ENCODE measurements around the gene DCHS1.

Gene DCHS1

DNA sequence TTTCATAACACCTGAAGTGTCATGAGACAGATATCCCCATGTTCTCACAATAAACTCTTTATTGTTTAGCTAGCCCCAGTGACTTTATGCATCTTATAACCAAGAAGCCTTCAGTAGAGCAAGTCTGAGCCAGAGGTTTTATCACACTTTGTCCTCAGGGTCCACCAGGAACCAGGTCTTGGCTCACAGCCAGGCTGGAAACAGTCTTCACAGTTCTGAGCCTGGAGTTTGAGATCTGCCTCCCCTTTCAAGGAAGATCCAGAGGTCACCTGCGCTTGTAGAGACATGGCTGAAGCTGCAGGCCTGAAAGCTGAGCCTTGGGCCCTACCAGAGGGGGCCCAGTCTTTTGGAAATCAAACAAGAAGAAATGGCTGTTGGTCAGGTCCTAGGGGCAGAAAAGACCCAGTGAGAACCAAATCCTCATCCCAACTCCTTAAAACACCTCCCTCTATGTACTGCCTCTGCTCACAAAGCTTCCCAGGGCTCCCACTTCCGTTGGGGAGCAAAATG, 55.7 kb downstream of the DCHS1 start:
- H3K4me3 ChIP-seq (ENCODE audit: low read depth, low read length), result no peak overlapping the region

DNA sequence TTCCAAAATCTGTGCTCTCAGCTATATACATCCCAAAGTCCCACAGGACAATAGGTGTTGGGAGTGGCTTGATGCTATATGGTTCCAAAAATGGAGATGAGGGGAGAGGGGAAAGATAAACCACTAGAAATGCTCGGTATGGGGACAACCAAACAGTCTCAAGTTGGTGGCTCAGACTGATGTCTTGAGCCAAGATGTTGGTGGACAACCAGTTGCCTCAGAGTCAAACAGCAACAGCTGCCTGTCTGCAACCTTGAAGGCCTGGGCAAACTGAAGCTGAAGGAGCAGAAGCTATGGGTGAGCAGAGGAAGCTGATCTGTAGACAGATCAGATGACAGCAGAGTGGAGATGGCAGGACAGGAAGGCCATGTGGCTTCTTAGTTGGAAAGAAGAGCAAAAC, 56.2 kb downstream of the DCHS1 start:
- H3K4me3 ChIP-seq (ENCODE audit: low read depth, low read length), result no peak overlapping the region

DNA sequence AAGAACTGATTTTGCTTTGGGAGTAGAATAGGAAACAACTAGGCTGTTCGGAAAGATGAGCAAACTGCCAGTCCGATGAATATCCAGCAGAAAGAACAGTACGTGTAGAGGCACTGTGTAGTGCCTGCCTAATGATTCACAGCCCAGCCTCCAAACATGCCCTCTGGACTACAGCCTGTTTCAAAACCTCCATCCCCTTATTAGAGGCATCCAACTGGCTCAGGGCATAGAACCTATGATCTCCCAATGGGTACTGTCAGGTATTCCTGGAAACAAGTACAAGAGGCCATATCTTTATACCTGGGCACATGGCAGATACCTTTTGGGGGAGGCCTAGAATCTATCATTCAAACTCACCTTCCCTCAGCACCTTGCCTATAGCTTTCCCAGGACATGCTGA, 57.1 kb downstream of the DCHS1 start:
- H3K4me3 ChIP-seq (ENCODE audit: low read depth, low read length), result no peak overlapping the region

DNA sequence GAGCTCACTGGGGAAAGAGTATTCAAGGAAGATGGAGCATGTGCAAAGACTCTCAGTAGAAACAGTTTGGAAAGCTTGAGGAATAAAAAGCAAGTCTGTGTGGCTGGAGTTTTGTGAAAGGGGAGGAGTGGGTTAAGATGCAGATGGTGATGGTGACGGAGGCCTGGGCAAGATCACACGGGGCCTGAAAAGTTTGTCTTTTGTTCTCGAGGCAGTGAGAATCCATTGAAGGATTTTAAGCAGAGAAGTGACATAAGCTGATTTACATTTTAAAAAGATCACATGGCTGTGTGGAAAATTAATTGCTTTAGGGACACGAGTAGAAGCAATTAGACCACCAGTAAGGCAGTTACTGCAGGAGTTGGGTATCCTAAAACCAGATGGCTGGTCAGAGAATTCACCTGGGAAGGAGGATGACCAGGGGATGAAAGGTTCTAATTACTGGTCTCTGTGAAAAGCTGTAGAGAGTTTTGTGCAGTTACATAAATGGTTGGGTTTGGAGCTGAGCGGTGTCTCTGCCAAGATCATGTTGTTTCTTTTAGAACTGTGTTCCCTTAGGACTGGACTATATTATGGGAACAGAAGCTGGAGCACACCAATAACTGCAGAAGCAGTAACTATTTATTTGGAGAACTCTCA, 59.3 kb downstream of the DCHS1 start:
- no peak overlapping the region for H3K4me3 ChIP-seq (ENCODE audit: low read depth, low read length)

DNA sequence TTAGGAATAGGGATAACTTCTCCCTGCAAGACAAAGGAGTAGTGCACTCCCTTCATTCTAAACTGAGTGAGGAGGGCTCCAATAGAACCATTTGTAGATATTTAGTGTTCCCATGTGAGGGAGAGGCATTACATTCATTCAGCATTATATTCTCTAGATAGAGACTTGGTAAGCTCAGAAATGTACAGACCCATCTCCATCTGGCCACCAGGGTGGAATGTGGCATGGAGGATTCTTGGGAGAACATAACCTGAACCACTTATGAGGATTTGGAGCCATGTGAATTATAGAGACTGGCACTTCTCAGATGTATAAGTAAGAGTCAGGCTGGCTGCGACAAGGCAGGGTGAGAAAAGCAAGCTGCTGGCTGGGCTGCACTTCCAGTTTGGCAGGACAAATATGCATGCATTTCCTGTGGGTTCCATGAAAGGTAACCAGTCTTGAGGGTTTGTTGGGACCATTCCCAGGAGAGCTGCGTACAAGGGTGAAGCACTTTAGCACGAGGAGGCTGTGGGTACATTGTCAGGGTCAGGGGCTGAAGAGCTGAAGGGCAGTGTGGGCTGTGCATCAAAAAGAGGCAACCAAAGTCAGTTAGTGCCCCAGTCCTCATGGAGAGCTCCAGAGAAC, 61.4 kb downstream of the DCHS1 start:
- H3K4me3 ChIP-seq (ENCODE audit: low read depth, low read length), result no peak overlapping the region

DNA sequence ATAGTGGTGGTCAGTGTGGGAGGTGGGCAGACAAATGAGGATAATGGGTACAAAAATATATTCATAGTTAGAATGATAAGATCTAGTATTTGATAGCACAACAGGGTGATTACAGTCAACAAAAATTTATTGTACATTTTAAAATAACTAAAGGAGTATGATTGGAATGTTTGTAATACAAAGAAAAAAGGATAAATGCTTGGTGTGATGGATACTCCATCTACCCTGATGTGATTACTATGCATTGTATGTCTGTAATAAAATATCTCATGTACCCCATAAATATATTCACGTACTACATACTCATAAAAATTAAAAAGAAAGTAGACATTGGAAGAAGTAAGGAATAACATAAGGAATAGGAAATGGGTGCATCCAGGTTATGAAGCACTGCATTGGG, 67.6 kb downstream of the DCHS1 start:
- no peak overlapping the region for H3K4me3 ChIP-seq (ENCODE audit: low read depth, low read length)

DNA sequence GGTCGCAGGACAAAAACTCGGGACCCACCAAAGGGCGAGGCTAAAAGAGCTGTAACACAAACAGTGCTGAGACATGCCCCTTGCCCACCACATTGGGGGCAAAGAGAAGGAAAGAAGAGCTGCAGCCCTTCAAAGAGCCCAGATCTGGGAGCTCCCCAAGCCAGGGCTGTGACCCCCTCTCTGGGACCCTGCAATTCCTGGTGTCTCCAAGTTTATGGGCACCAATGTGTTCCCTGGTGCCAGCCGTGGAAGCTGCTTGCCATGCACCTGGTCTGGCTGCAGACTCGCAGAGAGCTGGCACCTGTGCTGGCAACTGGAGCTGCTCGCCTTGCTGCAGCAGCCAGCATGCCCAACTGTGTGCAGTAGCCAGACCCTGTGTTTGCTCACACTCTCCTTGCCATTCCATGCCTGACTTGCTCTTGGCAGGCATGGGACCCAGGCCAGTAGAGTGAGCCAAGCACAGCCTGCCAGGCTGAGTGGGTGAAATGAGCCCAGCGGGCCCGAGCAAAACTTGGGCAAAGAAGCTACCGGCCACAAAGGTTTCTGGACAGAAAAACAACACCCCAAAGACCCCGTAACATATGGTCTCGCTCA, 68.2 kb downstream of the DCHS1 start:
- H3K4me3 ChIP-seq (ENCODE audit: low read depth, low read length), result no peak overlapping the region

DNA sequence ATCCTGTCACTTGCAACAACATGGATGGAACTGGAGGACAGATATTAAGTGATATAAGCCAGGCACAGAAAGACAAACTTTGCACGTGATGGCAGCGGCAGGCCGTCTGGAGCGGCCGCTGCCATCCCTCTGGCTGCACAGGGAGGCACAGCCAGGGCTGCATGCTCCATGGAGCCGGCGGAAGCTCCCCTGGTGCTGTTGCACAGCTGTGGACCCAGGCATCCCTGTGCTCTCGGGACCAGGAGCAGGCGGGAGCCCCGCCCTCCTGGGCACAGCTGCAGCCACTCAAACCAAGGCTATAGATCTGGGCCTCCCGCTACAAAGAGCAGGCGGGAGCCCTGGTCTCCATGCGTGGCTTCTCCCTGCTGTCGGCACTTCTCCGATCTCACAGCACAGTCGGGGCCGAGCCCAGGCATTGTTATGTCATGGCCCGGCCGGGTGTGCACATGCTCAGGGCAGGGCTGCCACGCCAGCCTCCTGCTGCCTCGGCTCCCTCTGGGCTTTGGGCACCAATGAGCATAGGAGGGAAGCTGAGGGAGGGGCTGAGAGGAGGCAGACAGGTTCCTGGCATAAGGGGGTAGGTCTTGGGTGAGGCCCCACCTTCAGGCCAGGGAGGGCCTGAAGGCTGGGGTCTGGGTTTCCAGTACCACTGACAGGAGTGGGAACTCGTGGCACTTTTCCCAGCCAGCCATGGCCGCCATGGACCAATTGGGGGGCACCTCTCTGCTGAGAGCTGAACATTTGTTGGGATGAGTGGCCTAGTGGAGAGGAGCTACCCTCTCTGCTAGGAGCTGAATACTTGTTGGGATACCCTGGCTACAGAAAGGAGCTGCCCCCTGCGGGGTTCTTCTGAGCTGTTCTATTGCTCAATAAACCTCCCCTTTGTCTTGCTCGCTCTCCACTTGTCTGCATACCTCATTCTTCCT, 68.9 kb downstream of the DCHS1 start:
- no peak overlapping the region for H3K4me3 ChIP-seq (ENCODE audit: low read depth, low read length)

DNA sequence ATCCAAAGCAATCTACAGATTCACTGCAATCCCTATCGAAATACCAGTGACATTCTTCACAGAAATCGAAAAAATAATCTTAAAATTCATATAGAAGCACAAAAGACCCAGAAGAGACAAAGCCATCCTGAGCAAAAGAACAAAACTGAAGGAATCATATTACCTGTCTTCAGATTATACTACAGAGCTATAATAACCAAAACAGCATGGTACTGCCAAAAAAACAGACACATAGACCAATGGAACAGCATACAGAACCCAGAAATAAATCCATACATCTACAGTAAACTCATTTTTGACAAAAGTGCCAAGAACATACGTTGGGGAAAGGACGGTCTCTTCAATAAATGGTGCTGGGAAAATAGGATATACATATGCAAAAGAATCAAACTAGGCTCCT, 71.1 kb downstream of the DCHS1 start:
- H3K4me3 ChIP-seq (ENCODE audit: low read depth, low read length), result no peak overlapping the region

DNA sequence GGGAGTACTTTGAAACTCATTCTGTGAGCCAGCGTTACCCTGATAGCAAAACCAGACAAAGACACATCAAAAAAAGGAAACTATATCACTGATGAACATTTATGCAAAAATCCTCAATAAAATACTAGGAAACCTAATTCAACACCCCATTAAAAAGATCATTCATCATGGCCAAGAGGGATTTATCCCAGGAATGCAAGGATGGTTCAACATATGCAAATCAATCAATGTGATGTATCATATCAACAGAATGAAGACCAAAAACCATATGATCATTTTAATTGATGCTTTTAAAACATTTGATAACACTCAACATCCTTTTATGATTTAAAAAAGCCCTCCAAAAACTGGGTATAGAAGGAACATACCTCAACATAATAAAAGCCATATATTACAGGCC, 72.0 kb downstream of the DCHS1 start:
- no peak overlapping the region for H3K4me3 ChIP-seq (ENCODE audit: low read depth, low read length)

DNA sequence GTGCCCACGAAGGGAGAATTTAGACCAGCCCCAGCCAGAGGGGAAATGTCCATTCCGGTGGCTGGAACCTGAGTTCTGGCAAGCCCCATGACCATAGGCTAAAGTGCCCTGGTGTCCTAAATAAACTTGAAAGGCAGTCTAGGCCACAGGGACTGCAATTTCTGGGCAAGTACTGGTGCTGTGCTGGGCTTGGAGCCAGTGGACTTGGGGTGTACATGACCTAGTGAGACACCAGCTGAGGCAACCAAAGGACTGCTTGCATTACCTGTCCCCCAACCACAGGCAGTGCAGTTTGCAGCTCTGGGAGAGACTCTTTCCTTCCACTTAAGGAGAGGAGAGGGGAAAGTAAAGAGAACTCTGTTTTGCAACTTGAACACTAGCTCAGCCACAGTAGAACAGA, 75.9 kb downstream of the DCHS1 start:
- H3K4me3 ChIP-seq (ENCODE audit: low read depth, low read length), result no peak overlapping the region

DNA sequence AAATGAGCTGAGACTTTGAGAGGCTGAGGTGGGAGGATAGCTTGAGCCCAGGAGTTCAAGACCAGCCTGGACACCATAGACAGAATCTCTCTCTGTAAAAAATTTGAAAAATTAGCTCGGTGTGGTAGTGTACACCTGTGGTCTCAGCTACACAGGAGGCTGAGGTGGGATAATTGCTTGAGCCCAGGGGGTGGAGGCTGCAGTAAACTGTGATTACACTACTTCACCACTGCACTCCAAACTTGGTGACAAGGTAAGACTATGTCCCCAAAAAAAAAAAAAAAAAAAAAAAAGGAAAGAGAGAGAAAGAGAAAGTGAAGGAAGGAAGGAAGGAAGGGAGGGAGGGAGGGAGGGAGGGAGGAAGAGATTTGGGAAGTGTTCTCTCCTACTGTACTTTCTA, 77.5 kb downstream of the DCHS1 start:
- no peak overlapping the region for H3K4me3 ChIP-seq (ENCODE audit: low read depth, low read length)

DNA sequence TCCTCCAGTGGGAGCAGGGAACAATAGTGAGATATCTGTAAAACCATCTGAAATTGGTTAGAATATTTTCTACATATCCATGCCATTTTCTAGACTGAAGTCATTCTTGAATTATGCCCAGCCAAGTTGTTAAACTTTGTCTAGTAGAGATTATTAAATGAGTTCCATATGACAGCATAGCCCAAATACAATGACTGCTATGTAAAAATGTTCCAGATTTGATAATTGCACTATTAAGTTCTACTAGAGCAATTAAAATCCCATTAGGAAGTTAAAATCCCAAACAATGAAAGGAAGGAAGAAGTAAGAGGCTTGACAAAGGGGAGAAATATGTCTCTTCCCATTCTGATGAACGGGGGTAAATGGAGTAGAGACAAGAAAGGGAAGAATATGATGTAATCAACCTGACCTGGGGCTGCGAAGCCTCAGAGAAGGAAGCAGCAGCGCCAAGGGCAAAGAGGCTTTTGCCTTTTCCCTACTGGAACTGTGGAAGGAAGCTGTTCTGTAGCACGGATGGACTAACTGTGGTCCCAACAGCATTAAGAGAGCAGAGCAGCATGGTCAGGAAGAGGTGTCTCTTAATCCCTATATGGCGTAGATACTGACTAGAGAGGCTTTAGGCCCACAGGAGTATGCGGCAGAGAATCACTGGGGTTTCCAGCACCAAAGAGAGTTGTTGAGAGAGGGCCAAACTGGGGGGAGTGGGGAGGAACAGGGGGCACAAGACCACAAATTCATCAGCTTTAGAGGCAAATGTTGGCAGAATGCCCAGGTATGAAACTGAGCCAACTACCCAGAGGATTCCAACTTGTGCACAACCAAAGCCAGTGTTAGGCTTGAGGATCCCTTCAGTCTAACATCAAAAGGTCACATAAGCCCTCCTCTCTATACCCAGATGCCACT, 78.9 kb downstream of the DCHS1 start:
- H3K4me3 ChIP-seq (ENCODE audit: low read depth, low read length), result no peak overlapping the region

DNA sequence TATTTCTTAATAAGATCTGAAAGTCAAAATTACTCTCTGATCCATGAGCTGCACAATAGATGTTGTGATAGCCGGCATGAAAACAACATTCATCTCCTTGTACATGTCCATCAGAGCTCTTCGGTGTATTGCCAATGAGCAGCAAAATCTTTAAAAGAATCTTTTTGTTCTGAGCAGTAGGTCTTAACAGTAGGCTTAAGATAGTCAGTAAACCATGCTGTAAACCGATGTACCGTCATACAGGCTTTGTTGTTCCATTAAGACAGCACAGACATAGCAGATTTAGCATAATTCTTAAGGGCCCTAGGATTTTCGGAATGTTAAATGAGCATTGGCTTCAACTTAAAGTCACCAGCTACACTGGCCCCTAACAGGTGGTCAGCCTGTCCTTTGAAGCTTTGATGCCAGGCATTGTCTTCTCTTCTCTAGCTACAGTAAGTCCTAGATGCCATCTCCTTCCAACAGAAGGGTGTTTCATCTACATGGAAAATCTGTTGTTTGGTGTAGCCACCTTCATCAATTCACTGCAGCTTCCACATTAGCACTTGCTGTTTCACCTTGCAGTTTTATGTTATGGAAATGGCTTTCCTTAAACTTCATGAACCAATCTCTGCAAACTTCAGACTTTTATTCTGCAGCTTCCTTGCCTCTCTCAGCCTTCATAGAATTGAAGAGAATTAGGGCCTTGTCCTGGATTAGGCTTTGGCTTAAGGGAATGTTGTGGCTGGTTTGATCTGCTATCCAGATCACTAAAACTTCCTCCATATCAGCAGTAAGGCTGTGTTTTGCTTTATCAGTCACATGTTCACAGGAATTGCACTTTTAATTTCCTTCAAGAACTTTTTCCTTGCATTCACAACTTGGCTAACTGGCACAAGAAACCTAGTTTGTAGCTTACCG, 80.5 kb downstream of the DCHS1 start:
- H3K4me3 ChIP-seq (ENCODE audit: low read depth, low read length), result no peak overlapping the region

DNA sequence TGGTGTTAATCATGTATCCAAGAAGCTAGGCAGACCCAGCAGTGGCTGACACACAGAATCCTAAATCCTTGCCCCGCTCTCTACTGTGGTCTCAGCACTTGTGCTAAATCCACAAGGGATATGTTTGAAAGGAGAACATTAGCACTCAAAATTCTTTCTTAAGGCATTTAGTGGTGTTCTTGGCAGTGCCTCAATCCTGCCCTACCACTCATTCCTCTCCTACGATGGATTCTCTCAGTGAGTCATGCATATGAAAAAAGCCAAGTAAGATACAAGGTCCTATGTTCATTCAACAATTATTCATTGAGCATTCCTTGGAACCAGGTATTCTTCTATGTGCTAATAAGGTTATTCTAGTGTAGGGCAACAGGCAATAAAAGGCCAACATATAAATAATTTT, 83.4 kb downstream of the DCHS1 start:
- no peak overlapping the region for H3K4me3 ChIP-seq (ENCODE audit: low read depth, low read length)

DNA sequence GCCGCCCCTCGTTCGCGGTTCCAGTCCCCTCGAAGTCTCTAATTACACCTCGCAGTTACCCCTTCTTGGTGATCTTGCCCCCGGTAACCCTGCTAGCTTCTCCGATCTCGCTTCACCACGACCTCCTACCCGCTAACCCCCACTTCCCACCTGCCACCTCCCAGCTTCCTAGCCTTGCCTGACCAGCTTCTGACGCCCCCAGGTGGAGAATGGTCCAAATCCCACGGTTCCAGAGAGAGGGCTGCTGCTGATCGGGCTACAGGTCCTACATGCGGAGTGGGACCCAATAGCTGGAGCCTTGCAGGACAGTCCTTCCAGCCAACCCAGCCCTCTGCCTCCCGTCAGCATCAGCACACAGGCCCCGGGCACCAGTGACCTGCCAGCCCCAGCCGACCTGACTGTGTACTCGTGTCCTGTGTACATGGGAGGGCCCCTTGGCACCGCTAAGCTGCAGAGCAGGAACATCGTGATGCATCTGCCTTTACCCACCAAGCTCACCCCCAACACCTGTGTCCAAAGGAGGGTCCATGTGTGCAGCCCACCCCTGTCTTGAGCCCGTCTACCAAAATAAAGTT, 84.1 kb downstream of the DCHS1 start:
- no peak overlapping the region for H3K4me3 ChIP-seq (ENCODE audit: low read depth, low read length)

Data from iPS-11a (cell line).